Esophagus muscularis mucosa (tissue), 4 donors: ENCODE data around the gene PTGES3. TPM values are rescaled to one million over a fixed set of nuclear protein-coding genes. Genes with fewer than 3 reads are reported as not detected.

Experiments
- small RNA-seq, 3 donors: library from RNA; depleted of rRNA; stranded (forward); fragments of <200 nt; gene quantifications; one replicate each; pipeline ENCODE3, GENCODE V24; 2016
- total RNA-seq, 4 donors: library from RNA; depleted of rRNA; stranded (reverse); fragments of >200 nt; gene quantifications; one replicate each; pipeline versions ENCODE4 v1.1.0 to v1.2.1, GENCODE V29; 2016

The PTGES3 gene
- total RNA-seq, 4 donors from 2014 or later = 86.8 to 118 (median 92.0) TPM

Small RNAs within 50 kb of the gene (small RNA-seq; reads per million reads assigned to genes)
- gene RN7SL809P = 0 reads per million in 3 donors
- 81,842 to 95,876 (median 85,787) reads per million in 3 donors for gene SNORD59A

Other genes with a start within 250 kb of the PTGES3 start
- 1 to 10 TPM; 2.3 to 4.1 (median 2.4) TPM for gene TIMELESS, start 238.9 kb downstream of the PTGES3 start, total RNA-seq
- not detected for gene MIP, start 233.6 kb downstream of the PTGES3 start, total RNA-seq
- gene SPRYD4, start 219.7 kb downstream of the PTGES3 start, total RNA-seq = 1 to 10 TPM; 1.4 to 2.2 (median 1.9) TPM
- gene GLS2, start 200.1 kb downstream of the PTGES3 start, total RNA-seq = 1 to 10 TPM in 1 of 4 donors, under 1 TPM in 2, not detected in 1; 0.97 to 1.0 (median 0.99) TPM
- gene RBMS2, start 166.5 kb downstream of the PTGES3 start, total RNA-seq = 10 to 100 TPM; 31.6 to 49.4 (median 40.4) TPM
- gene BAZ2A, start 58.0 kb downstream of the PTGES3 start, total RNA-seq = 10 to 100 TPM; 45.4 to 65.6 (median 61.5) TPM
- 100 to 1,000 TPM; 383 to 465 (median 424) TPM for gene ATP5F1B, start 42.3 kb downstream of the PTGES3 start, total RNA-seq
- 1,000 to 10,000 TPM in 3 of 4 donors, 100 to 1,000 TPM in 1; 913 to 1,477 (median 1,221) TPM for gene NACA, start 37.0 kb upstream of the PTGES3 start, total RNA-seq
- 1 to 10 TPM; 2.2 to 4.2 (median 3.2) TPM for gene PRIM1, start 64.0 kb upstream of the PTGES3 start, total RNA-seq
- gene HSD17B6, start 75.0 kb upstream of the PTGES3 start, total RNA-seq = 1 to 10 TPM in 2 of 4 donors, under 1 TPM in 2; 0.58 to 1.8 (median 1.00) TPM
- gene SDR9C7, start 246.1 kb upstream of the PTGES3 start, total RNA-seq = under 1 TPM in 2 of 4 donors, not detected in 2; 0.40 to 0.42 TPM